ENCODE results near the gene AHDC1.
"Not testable (repeated sequence)": the region's sequence is repeated elsewhere in the genome, so short reads cannot be mapped to it uniquely, and the experiment has no call there.

The AHDC1 gene

GRCh38 chr1:27633298-27633610 is 29.3 kb upstream of the AHDC1 start:
- no peak for DNase-seq (ENCODE audit: low read depth)

GRCh38 chr1:27632387-27633297 is 28.7 kb upstream of the AHDC1 start:
- no peak for DNase-seq (ENCODE audit: low read depth)

DNA sequence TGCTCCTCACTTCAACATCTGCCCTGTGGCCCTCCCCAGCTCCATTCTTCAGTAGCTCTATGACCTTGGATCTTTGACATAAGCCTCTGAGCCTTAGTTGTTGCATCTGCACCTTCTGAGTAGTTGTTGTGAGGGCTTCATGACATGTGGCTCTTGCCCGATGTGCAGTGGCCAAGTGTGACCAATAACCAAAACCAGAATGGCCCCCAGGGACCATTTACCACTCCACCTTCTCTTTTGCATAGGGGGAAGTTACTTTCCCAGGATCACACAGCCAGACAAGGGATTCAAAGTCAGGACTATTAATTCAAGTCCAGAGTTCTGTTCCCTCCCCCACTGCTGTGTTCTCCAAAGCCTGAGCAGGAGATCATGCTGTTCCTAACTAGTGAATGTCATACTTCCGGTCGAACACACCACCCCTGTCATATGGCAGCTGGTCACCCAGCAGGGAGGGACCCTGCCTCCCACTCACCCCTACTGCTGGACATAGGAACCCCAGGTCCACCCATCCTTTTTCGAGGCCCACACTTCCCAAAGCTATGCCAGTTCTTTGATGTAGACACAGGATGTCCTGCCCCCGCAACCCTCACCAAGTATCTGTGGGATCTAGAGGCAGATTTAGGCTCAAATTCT is 27.0 kb upstream of the AHDC1 start:
- no peak for DNase-seq (ENCODE audit: low read depth)

GRCh38 chr1:27628712-27629111 is 24.8 kb upstream of the AHDC1 start:
- no peak for DNase-seq (ENCODE audit: low read depth)

GRCh38 chr1:27627733-27628132 is 23.8 kb upstream of the AHDC1 start:
- DNase-seq (ENCODE audit: low read depth) = not testable (repeated sequence)

- no peak for DNase-seq (ENCODE audit: low read depth)
Observed at GRCh38 chr1:27627061-27627460, 23.1 kb upstream of the AHDC1 start.

GRCh38 chr1:27626031-27626935 is 22.3 kb upstream of the AHDC1 start:
- no peak for DNase-seq (ENCODE audit: low read depth)

- no peak for DNase-seq (ENCODE audit: low read depth)
Observed at GRCh38 chr1:27624467-27625178, 20.7 kb upstream of the AHDC1 start.

- no peak for DNase-seq (ENCODE audit: low read depth)
Observed at GRCh38 chr1:27623327-27624212, 19.6 kb upstream of the AHDC1 start.

GRCh38 chr1:27622828-27623227 is 18.9 kb upstream of the AHDC1 start:
- DNase-seq (ENCODE audit: low read depth) = no peak

GRCh38 chr1:27621051-27621920 is 17.3 kb upstream of the AHDC1 start:
- no peak for DNase-seq (ENCODE audit: low read depth)

GRCh38 chr1:27619782-27620438 is 16.0 kb upstream of the AHDC1 start:
- DNase-seq (ENCODE audit: low read depth) = not testable (repeated sequence)

GRCh38 chr1:27618341-27619082 is 14.6 kb upstream of the AHDC1 start:
- DNase-seq (ENCODE audit: low read depth) = no peak

GRCh38 chr1:27617420-27617819 is 13.5 kb upstream of the AHDC1 start:
- no peak for DNase-seq (ENCODE audit: low read depth)

DNA sequence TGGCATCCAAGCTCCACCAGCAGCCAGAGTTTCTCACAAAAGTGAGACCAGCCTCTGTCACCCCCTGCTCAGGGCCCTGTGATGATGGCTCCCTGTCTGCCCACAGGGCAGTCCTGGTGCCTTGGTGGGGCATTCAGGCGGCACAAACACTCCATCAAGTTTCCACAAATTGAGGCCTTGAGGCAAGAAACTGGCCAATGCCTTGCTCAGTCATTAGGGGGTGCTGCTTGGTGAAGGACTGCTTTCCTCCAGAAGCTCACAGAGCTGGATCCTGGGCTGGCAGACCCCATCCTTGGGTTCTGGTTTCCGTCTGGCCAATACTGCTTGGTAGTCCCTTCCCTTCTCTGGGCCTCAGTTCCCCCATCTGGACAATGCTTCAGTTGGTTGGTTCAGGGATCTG is 12.5 kb upstream of the AHDC1 start:
- DNase-seq (ENCODE audit: low read depth) = no peak

GRCh38 chr1:27615346-27616192 is 11.6 kb upstream of the AHDC1 start:
- no peak for DNase-seq (ENCODE audit: low read depth)

DNA sequence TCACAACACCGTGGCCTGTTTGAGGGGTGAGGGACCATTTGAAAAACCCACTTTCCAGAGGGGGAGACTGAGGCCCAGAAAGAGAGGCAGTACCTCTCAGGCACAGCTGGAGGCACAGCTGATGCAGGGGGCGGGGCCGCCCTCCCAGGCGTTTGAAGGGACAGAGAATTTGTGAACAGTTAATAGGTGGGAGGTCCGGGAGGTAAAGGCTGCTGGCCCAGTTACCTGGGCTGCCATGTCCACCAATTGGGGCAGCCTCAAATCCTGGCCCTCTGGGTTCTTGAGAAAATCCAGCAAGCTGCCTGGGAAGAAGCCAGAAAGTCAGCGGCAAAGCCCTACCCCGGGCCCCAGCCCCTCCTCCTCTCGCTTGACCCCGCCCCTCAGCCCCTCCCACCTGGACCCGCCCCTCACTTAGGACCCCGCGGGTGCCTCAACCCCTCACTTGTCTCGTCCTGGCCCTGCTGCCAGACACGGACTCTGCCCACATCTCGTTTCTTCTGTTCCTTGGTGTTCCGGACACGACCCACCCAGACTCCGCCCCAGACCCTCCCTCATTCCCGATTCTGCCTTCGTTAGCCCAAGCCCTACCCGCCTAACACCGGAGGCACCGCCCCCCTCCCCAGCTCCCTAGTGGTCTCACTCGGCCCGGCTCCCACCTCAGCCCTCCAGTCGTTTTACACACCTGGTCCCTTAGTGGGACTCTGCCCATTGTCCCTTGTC is 10.8 kb upstream of the AHDC1 start:
- no peak for DNase-seq (ENCODE audit: low read depth)

Data from T follicular helper cell (primary cell).